AG10803 (cell line): ENCODE results near the gene SLC12A3.

Experiments
- DNase-seq: peaks from one replicate; pipeline ENCODE4 v3.0.0; 2010; ENCODE audit warnings: low read depth
- H3K4me3 ChIP-seq: 2 replicates; pipeline ENCODE4 v1.5.1; 2011; ENCODE audit warnings: mild to moderate bottlenecking, low read length, control low read depth
- TF ChIP-seq, protein P1 (sequence below): conservative IDR thresholded peaks from 2 replicates; pipeline ENCODE4 v1.5.1; 2011; ENCODE audit warnings: mild to moderate bottlenecking, low read length, control low read depth, inconsistent platforms

SLC12A3 gene

DNA sequence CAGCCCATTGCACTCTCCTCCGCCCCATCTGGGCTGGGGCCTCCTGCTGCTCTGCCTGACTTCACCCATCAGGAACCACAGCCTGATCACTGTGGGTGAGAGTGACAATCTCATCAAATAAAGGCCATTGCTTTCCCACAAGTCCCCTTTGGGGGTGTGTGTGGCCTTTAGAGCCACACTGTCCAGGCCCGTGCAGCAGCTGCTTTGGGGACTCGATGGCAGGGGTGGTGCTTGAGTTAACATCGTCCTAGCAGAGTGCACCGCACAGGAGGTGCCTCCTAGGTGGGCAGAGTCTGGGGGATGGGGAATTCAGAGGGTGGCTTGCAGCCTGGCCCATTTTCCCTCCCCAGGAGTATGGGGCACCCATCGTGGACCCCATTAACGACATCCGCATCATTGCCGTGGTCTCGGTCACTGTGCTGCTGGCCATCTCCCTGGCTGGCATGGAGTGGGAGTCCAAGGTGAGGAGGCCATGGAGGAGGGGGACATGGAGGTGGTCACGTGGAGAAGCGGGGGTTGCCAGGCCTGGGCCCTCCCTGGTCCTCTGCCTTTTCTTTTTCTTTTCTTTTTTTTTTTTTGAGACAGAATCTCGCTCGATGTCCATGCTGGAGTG, 5.4 kb downstream of the SLC12A3 start:
- TF ChIP-seq, protein P1, sequence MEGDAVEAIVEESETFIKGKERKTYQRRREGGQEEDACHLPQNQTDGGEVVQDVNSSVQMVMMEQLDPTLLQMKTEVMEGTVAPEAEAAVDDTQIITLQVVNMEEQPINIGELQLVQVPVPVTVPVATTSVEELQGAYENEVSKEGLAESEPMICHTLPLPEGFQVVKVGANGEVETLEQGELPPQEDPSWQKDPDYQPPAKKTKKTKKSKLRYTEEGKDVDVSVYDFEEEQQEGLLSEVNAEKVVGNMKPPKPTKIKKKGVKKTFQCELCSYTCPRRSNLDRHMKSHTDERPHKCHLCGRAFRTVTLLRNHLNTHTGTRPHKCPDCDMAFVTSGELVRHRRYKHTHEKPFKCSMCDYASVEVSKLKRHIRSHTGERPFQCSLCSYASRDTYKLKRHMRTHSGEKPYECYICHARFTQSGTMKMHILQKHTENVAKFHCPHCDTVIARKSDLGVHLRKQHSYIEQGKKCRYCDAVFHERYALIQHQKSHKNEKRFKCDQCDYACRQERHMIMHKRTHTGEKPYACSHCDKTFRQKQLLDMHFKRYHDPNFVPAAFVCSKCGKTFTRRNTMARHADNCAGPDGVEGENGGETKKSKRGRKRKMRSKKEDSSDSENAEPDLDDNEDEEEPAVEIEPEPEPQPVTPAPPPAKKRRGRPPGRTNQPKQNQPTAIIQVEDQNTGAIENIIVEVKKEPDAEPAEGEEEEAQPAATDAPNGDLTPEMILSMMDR, result no peak
- H3K4me3 ChIP-seq, result no peak overlapping the region
- no peak for DNase-seq

DNA sequence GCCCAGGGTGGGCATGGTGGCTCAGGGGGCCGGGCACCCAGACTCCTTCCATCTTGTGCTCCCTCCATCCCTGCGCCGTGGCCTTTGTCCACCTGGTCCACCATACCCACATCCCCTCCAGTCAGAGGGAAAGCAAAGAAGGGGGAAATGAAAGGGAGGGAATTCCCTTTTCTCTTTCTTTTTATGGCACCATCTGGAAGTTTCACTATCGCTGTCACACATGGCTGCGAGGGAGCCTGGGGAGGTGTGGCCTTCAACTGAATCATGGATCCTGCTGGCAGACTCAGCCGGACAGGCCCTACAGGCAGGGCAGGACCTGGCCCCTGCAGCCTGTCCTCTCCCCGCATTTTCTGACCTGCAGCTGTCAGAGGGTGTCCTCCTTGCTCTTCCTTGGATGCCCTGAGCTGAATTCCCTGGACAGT, 6.2 kb downstream of the SLC12A3 start:
- TF ChIP-seq, protein P1, result peak; percentile 10; the same call in 1 of the 2 replicates
- peak; percentile 59 for DNase-seq
- H3K4me3 ChIP-seq, result no peak overlapping the region

DNA sequence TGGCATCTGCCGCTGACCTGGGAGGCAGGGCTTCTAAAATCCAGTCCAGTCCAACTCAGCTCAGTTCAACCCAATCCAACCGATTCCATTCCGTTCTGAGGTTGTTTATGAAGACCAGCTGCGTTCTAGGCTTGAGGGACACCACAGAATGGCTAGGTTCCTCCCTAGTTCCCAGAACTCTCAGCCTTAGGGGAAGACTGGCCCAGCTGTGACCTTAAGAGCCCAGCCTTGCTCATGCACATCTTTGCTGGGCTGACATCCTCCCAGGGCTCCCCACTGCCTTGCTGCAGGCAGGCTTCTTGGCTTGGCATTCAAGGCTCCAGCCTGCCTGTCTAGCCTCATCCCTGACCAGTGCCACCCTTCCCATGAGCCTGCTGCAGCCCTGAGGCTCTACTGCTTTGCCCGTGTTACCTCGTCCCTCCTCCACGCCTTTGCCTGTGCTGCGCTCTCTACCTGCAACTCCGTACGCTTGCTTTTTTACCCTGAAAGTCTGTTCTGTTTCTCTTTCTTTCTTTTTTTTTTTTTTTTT, 7.9 kb downstream of the SLC12A3 start:
- DNase-seq, result no peak
- H3K4me3 ChIP-seq, result no peak overlapping the region
- TF ChIP-seq, protein P1, result no peak

DNA sequence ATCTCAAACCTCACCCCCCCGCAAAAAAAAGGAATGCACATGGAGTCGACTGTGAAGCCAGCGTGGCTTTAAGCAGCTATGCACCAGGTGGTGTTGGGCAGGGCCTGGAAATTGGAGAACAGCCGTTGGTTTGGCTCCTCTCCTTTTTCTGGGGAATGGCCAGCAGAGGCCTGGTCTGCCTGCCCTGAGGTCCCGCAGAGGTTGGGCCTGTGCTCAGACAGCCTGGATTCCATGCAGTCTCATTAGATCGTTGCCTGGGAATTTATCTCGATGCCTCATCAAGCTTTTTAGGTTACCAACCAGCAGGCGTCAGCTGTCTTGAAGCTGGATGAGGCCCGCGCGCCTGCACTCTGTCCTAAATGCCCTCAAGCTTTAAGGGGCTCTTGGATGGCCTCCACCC, 9.8 kb downstream of the SLC12A3 start:
- no peak overlapping the region for H3K4me3 ChIP-seq
- TF ChIP-seq, protein P1, result no peak
- DNase-seq, result peak; percentile 38

DNA sequence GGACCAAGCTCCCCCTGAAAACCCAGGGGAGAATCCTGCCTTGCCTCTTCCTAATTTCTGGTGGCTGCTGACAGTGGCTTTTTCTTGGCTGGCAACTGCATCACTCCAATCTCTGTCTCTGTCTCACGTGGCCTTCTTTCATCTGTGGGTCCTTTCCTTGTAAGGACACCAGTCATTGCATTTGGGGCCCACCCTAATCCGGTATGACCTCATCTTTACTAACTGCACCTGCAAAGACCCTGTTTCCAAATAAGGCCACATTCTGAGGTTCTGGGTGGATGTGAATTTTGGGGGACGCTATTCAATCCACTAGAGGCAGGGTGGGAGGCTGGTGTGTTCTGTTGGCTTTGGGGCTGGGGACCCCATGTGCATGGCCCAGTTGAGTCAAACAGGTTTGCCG, 11.0 kb downstream of the SLC12A3 start:
- TF ChIP-seq, protein P1, result no peak
- DNase-seq, result no peak
- no peak overlapping the region for H3K4me3 ChIP-seq

DNA sequence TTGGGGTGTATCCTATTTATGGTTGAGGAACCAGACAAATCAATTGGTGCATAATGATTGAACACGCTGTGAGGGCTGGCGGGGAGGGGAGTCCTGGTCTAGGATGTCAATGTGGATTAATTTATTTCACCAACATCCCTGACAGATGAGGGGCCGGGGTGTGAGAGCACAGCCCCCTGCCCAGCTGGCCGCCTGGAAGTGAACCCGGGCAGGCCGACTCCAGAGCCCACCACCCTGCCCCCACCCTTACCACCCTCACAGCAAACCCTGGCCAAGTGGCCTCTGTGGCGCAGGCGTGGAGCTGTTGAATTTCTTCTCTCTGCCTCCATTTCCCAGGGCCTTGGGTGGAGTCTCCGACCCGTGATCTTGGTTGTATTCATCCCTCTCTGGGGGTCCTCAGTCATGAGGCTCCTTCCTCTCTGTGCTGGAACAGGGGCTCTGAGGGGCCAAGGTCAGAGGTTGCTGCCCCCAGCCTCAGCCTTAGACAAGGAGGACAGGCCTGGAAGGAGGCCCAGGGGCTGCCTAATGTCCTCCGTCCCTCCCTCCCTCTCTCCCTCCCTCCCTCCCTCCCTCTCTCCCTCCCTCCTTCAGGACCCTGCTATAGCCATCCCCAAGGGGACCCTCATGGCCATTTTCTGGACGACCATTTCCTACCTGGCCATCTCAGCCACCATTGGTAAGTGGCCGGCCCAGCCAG, 12.6 kb downstream of the SLC12A3 start:
- no peak for DNase-seq
- TF ChIP-seq, protein P1, result no peak
- no peak overlapping the region for H3K4me3 ChIP-seq
